ELF-1 (cell line): ENCODE data around the gene CC2D2A.
"Not testable (repeated sequence)": the region's sequence is repeated elsewhere in the genome, so short reads cannot be mapped to it uniquely, and the experiment has no call there.

Experiments used
- DNase-seq: peaks from one replicate; pipeline ENCODE4 v3.0.0-alpha.2; 2016; ENCODE audit warnings: low read depth, low spot score

The CC2D2A gene

DNA sequence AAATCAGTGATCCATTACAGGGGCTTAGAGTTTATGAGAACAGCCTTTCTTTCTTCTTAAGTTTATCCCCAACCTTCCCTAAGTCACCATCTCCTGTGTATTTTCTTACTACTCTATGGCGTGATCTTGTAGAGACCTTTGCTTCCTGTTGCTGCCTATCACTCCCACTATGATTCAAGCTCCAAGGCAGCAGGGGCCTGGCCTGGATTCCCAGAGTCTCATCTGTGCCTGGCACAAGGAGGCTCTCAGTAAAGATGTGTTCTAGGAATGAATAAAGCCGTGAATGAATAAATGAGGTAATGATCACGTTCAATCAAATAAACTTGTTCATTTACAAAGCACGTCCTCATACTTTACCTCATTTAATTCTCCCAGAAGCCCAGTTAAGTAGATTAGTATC is 45.4 kb downstream of the CC2D2A start:
- DNase-seq, result no peak

DNA sequence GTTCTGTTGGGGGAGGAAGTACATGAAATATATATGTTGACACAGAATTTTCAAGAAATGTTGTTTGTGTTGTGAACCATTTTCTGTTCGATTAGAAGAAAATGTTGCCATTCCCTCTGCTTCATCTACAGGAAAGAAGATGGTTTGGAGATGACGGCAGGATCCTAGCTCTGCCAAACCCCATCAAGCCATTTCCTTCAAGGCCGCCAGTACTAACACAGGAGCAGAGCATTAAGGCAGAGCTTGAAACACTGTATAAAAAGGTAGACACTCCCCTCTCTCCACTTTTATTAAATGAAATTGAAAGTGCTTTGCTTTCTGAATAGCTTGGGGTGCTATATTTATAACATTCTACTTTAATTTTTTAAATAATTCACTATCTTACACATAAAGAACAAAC is 46.8 kb downstream of the CC2D2A start:
- DNase-seq, result no peak

DNA sequence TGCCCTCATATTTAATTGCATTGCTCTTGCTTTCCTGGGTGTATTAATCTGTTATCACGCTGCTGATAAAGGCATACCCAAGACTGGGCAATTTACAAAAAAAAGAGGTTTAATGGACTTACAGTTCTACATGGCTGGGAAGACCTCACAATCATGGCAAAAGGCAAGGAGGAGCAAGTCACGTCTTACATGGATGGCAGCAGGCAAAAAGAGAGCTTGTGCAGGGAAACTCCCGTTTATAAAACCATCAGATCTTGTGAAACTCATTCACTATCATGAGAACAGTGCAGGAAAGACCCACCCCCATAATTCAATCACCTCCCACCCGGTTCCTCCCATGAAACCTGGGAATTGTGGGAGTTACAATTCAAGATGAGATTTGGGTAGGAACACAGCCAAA is 48.0 kb downstream of the CC2D2A start:
- not testable (repeated sequence) for DNase-seq

DNA sequence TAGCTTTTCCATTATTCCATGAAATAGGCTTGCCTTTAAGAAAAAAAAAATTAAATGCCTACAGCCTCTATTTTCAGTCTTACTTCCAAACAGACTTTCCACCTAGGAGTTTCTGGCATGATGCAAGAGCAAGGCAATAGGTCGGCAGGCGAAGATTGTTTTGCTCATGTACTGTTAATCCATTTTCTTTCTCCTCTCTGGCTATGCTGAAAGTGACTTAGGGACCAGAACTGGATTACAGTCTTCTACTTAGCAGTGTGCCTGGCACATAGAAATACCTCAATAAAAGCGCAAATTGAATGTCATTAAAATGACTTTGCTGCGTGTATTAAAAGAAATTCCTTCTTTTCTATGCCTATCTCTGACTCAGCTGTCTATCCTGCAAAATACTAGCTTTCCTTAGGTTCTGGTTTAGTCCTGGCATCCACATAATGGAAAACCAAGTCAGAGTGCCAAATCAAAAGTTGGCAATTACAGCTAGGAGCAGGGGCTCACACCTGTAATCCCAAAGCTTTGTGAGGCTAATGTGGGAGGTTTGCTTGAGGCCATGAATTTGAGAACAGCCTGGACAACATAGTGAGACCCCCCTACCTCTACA is 51.9 kb downstream of the CC2D2A start:
- DNase-seq, result no peak

DNA sequence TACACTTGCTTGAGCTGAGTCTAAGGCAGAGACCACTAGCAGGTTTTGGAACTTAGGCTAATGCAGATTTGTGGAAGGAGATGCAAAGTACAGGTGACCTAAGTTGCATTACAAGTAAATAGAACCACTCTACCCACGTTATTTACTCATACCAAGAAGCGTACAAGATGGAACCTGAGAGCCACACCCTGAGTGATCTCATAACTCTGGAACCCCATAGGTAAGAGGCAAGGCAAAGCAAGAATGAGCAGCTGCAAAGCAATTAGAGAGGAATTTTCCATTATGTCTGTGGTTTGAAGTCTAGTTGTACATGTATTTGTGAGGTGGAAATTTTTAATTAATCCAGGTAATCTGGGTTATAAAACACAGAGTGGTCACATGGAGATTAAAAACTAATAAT is 55.4 kb downstream of the CC2D2A start:
- DNase-seq, result no peak

DNA sequence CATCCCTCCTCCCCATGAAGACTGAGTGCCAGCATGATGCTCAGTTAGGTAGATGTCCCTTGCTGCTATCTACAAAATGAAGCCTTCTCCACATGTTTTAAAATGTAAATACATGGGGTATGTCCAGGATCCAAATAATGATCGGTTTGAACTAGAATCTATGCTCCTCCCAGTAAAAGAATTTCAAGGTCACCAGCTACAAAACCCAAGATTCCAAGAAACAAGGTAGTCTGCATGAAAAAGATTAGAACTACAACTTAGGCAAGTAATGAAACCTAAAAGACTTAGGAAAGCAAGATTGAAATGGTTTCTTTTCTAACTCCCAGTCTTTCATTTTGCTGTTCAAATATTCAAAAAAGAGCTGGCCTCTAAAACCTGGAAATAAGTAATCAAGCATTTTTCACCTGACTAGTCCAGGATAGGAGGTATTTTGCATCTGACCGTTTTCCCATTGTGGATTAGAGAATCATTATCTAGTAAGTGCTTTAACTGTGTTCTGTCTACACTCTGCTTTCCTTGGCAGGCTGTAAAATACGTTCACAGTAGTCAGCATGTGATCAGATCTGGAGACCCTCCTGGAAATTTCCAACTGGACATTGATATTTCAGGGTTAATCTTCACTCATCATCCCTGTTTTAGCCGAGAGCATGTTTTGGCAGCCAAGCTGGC is 57.4 kb downstream of the CC2D2A start:
- DNase-seq, result no peak

DNA sequence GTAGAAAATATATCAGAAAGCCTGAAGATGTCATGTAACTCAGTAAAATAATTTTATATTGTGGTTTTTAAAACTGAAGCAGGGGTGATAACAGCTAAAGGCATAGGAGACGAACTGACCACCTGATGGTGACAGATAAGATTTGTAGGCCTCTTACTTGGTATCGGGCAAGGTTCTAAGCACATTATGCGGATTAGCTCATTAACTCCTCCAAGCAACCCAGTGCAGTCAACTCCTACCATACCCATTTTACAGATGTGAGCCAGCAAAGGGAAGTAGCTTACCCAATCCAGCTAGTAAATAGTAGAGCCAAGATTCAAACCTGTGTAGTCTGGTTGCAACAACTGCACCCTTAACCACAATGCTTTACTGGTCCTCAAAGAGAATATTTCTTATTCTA is 62.1 kb downstream of the CC2D2A start:
- no peak for DNase-seq

DNA sequence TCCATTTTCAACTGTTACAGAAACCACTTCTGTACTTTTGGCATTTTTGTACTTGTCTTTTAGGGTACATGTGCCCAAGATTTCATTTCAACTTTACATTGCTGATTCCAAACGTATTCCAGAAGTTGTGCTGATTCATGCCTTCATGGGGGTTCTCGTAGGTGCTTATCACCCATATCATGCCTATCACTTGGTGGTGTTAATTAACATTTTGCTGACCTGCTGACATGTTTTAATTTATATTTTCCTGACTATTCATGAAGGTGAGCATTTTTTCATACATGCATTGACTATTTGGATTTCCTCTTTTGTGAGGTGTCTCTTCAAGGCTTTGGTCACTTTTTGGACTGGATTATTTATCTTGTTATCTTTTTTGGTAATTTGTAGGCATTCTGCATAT is 64.1 kb downstream of the CC2D2A start:
- DNase-seq, result no peak

DNA sequence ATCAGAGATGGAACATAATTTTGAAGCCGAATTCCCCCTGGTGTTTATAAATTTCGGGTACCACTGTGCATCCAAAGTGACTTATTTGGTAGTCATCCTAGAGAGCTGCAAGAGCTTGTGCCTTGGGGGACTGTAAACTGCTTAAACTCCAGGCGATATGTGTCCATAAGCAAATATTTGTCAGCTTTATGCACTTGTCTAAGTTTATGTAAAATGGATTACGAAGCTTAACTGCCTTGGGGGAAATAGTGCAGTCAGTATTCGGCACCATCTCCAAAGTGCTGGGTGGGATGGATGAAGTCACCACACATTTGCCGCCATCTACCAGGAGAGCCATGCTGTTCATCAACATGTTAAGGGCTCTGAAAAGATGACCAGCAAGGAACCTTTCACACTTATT is 65.9 kb downstream of the CC2D2A start:
- no peak for DNase-seq

DNA sequence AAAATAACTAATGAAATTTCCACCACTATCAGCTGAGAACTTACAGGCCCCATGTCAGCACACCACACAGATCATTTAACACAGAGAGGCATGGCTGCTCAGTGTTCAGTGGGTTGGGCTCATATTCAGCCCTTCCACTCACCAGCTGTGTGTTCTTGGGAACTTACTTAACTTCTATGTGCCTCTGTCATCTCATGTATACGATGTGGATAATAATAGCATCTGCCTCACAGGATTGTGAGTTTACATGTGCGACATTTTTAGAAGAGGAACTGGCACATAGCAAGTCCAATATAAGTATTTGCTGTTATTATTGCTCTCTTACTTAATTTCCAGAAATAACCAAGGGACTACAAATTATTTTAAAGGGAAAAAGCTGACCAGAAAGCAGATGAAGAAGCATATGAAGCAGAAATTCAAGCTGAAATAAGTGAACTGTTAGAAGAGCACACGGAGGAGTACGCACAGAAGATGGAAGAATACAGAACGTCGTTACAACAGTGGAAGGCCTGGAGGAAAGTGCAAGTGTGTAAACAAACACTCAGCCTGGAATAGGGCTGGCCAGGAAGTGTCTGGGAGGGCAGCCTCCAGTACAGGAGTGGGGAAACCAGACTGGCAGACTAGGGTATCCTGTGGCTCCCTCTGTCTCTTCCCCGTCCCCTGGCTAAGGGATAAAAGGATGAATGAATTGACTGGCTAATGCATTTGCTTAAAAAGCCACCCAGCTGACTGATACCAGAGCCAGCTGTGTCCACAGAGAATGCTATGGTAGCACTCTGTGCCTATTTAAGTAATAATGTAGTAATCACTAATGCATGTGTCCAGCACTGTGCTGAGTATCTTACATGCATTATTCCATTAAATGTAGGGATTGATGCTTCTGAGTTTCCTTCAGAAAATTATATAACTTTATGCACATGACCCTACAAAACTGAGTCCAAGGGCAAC is 67.1 kb downstream of the CC2D2A start:
- no peak for DNase-seq

DNA sequence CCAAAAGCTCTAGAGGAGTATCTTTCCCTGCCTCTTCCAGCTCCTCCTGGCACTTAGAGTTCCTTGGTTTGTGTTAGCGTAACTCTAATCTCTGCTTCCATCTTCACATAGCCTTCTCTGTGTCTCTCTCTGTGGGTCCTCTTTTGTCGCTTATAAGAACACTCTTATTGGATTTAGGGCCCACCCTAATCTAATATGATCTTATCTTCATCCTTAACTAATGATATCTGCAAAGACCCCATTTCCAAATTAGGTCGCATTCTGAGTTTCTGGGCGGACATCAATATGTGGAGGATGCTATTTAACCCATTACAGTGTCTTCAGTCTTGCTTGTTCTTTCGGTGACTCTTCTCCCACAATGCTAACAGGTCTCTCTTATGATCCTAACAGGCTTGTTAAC is 72.3 kb downstream of the CC2D2A start:
- DNase-seq, result no peak

DNA sequence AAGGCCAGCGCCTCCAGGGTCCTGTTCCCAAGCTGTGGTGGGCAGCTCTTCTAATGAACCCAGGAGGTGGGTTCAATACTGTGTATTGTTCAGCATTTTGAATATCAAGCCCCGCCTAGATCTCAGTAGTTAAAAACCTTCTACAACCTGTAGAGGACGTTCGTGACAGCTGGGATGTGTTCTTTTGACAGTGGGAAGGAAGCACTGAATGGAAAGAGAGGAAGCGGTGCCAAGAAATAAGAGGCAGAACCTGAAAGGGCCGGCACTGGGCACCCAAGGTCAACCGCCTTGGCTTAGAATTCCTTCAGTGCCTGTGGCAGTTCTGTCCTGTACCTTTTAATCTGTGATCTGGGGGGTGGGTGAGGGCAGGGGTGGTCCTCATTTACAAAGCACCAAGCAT is 73.1 kb downstream of the CC2D2A start:
- DNase-seq, result no peak

DNA sequence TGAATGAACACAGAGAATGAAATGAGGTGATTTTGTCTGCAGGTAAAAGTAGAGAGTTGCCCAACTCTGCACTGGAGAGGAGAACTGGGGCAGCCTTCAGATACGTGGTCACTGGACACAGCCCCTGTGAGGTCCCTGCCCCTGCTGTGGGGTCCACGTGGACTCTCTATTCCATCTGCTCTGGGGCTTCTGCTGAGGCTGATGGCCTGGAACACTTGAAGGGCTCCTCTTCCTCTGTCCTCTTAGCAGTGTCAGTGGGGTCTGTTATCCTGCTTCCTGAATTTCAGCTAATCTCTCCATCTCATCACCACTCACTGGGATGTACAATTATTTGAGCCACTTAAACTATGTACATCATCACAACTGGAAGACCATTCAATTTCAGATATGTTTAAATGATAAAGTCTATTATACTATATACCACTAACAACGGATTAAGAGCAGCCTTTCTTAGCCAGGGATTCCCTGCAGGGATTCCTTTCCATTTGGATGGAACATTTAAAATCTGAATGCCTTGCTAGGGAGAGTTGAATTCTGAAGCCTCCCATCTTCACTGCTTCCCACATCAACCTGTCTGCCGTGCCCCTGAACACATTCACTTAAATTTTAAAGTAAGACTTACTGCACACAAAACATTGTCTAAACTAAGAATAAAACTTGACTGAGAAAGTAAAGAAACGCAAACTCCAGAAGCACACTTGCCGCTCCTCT is 74.0 kb downstream of the CC2D2A start:
- no peak for DNase-seq

DNA sequence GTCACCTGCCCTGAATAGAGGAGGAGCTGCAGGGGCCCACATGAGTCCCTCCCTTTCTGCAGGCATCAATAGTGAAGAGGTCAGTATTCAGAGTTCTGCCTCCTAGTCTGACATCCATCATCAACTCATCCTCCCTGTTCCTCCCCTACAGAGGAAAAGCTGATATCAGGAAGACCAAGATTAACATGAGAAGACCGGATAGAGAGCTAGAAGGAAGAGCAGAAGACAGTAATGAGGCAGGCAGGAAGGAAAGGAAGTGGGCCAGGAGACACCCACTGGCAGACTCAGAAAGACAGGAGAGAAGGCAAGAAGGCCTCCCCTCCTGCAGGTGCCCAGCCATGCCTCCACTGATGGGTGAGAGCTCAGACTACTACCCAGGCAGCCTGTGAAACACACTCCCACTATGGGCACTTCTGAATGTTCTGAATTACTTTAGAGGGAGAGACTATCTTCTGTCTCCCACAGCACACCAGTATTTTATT is 74.6 kb downstream of the CC2D2A start:
- DNase-seq, result no peak

DNA sequence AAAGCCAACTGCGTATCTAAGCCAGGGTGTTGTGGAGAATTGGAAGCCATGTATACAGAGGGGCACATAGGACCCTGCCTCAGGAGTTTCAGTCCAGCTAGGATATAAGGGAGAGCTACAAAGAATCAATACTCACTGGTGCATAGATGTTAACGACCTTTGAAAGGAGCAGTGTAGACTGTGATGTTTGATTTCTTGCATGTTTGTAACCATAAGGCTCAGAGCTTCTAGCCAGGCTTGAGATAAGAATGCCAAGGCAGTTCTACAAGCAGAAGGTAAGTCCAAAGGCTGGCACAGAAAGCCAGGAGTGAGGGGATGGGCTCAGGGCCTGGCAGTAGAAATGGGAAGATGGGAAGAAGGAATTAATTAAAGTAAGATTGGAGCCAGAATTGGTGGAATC is 75.7 kb downstream of the CC2D2A start:
- DNase-seq, result no peak

DNA sequence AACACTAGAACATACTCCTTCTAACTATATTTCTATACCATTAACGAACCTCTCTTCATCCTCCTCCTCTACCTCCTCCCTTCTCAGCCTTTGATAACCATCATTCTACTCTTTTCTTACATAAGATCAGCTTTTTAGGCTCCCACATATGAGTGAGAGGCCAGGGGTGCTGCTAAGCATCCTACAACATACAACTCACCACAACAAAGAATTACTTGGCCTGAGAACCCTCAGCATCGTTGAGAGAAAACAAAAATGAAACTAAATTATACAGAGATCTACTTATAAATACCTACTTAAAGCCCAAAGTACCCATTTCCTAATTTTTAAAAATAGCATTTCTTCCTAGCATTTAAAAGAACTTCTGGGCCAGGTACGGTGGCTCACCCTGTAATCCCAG is 77.7 kb downstream of the CC2D2A start:
- DNase-seq, result no peak

DNA sequence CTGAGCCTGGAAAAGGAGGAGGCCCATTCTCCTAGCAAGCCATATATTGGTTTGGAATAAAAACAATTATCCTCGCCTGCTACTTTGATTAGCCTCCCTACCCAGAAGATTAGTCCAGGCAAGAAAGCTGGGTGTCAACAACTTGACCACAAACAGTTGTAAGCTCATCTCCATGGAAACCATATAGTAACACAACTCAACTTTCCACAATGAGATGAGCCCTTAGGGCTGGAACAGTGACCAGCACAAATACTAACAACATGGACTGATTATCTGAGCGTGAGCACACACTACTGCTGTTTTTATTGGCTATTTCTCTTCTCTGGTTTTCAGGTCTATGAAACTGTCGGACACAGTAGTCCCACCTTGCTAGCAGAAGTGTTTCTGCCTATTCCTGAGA is 80.8 kb downstream of the CC2D2A start:
- no peak for DNase-seq

DNA sequence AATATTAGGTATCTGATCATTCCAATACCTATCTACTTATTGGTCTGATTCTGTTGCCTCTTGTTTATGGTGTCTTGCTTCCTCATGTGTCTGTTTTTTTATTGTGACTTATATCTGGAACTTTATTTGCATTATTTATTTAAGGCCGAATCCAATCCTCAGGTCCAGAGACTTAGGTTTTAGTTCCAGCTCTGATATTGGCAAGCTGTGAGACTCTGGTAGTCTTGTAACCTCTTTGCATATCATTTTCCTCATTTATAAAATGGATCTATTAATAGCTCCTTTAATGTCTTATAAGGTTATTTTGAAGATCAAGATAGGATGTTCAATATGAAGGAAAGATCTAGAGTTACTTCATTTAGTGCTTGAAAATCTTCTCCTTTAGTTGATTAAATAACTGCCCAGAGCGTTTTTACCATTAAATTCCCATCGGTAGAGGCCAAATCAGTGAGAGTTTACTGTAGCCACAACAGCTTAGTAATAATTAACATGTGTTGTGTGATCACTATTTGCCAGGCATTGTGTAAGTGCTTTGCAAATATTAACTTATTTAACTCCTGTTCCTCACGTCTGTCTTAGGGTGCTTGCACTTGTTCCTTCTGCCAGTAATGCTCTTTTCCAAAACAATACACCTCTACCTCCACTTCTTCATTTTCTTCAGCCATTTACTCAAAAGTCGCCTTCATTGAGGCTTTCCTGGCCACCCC is 82.2 kb downstream of the CC2D2A start:
- no peak for DNase-seq

DNA sequence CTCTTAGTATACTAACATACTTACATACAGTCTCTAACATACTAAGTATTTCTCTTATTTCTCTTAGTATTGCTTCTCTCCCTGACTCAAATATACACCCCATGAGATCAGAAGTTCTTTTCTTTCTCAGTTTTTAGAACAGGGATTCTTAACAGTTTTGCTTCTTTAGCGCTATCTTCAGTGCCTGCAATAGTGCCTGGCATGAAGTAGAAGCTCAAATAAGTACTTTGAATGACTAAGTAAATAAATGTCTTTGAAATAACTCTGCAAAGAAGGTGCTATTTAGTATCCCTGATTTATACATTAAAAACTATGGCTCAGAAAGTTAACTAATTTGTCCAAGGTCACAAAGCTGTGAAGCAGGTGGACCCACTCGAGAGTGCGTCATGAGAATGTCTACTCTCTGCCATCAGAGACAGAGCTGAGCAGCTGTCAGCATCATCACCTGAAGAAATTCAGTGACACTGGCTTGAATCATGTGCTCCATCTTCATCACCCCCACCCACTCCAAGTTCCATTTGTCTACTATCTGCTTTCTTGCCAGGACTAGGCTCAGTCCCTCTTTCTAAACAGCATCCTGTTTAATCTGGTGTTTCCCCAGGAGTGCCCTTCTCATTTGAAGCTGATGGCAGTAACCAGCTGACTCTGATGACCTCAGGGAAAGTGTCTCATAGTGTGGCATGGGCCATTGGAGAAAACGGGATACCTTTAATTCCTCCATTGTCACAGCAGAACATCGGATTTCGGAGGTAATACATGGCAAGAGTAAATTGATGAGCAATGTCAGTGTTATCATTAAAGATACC is 83.1 kb downstream of the CC2D2A start:
- DNase-seq, result no peak

DNA sequence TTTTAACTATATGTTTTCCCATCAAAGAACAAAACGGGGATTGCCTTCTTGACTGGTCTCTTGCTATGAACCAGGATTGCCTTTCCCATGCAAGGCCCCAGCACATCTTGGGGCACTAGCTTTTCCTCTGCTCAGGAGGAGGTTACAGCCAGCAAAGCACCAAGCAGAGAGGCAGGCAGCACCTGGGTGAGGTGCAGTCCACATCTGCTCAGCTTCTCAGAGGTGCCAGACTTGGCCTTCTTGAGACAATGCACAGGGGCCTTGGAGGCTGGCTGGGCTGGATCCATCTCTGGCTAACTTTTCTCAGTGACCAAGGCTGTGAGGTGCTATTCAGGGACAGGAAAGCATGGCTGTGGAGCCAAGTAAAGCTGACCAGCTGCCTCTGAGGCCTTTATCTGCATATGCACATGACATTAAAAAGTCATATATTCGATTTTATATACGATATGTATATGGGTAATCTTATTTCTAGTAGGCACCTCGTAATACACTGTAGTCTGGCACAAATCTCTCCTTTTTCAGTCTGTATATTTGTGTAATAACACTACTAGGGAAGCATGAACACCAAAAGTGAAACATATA is 86.9 kb downstream of the CC2D2A start:
- DNase-seq, result no peak
